HG03342 (cell line): ENCODE data around the gene LTBP1.

Experiments
- ATAC-seq: cut with Tn5 transposase; IDR thresholded peaks from one replicate; pipeline ENCODE4 v1.9.1; 2021; ENCODE audit warnings: mild to moderate bottlenecking, moderate library complexity; ENCODE audit not compliant: unreplicated experiment

LTBP1 gene

DNA sequence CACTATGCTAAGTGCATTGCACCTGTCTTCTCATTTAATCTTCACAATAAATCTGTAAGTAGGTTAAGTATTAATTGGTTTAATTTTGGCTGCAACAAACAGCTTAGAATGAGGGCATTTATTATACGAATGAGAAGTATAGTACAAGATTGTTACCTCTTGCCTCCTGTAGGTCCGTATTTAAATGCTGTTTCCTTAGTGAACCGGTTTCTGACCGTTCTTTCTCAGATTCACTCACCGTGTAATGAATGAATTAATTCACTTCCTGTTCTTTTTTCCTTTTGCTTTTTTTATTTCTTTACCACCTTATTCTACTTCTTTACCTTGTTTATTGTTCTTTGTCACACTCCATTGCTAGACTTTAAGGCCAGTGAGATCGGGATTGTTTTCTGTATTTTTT lies 375.9 kb downstream of the LTBP1 start:
- no peak for ATAC-seq

DNA sequence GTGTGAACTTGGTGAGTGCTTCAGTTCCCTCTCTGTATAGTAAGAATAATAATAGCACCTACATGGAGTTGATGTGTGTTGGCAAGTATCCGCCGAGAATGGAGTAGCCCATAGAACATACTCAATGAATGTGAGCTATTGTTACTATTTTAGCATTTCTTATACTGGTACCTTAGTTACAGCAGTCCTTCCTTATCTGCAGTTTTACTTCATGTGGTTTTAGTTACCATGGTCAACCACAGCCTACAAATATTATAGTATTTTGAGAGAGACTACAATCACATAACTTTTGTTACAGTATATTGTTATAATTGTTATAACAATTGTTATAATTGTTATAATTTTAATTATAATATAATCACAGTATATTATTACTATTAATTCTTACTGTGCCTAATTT lies 377.2 kb downstream of the LTBP1 start:
- no peak for ATAC-seq

DNA sequence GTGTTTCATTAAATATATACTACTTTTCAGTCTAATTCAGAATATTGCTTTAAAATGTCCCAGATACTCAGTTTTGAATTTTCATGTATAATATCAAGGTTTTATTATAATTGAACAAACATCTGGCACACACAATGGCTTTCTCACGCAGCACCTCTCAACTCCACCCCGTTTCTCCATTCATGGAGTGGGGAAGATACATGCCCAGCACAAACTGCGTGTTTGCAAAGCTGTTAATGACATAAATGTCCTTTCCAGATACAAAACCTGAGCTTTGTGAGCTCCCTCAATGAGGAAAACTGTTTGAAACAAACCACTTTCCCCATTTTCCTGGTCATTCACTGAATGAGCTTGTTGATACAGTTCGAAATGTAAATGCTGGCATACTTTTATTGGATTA lies 379.3 kb downstream of the LTBP1 start:
- ATAC-seq, result no peak

DNA sequence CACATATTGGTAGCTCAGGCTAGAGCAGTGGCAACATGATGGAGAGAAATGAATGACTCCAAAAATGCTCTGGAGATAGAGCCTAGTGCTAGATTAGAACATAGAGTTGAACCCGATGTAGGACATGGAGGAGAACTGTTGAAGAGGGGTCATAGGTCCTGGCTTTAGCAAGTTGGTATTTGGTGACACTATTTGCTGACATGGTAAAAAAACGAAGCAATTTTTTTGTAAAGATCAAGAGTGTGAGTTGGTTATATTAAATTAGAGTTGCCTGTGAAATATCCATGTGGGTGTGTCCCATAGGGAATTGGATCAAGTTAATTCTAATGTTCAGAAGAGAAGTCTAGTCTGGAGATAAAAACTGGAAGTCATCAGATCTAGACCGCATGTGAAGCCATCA lies 386.7 kb downstream of the LTBP1 start:
- no peak for ATAC-seq

DNA sequence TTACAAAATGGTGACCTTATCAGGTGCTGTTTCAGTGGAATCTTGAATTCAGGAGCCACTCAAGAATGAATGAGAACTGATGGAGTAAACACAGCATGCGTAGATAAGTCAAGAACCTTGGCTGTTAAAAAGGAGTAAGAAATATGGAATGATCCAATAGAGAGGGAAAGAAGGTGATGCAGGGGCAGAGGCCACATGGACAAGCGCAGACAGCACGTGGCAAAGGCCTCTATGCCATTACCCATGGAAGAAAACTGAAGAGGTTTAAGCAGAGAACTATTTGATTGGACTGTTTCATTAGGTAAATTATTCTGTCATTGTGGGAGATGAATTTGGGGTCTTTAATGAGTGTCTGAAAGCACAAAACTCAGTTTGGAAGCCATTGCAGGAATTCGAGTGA lies 387.3 kb downstream of the LTBP1 start:
- ATAC-seq, result no peak

DNA sequence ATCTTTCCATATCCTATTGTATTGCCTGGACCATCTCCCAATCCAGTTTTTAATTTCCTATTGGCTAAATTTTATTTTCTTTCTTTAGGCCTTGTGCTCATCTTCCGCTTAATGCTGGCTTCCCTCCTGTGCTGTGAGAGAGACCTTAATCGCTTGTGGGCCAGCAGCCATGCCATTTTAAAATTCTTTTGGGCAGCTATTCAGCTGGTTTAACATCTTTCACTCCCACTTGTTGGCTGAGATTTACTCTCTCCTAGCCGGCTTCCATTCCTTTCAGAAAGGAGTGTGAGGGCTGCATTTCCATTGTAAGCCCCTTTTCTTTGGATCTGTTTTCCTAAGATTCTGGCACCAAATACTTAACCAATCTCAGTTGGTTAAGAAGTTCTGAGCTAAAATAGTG lies 388.8 kb downstream of the LTBP1 start:
- ATAC-seq, result no peak

DNA sequence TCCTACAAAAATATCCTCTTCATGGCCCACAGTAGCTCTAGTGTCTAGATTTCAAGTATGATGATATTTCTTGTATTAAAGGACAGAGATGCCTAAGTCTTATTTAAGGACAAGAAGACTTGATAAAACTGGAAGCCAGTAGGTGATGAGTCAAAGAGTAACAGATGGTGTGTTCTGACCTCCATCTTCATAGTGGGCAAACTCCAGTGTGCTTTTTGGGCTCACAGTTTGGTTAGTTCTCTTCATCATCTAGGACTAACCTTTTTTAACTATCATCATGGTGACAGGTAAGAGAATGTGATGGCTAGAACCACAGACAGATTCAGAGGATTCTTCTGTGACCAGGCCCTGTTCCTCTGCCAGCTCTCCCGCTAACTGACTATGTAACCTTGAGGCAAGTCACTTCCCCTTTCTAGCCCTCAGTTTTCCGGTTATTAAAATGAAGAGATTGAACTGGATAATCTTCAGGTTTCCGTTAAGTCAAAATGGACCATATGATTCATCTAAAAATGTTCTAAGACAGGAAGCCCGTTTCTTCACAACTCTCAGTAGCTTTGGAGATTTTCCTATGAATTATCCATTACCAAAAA lies 389.4 kb downstream of the LTBP1 start:
- no peak for ATAC-seq

DNA sequence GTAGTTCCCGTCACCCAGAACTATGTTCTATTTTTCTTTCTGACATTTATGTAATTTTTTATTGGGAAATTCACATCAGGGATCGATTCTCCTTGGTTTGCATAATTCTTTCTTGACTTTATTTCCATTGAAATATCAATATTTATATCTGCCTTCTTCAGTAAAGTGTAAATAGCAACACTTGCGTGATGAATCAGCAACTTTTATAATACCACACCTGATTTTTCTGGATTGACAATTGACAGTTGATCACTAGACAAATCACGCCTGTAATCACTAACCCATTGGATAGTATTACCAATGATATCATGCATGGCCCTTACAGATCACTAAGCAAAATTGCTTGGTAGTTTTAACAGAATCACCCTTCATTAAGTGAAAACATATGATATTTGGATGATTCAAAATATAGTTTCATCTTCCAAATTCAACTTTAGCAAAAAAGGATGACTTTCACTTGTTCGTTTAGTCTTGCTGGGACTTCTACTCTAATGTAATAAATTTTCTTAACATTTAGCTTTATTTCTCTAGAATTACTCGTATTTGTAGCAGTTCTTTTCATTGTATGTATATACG lies 390.7 kb downstream of the LTBP1 start:
- ATAC-seq, result no peak

DNA sequence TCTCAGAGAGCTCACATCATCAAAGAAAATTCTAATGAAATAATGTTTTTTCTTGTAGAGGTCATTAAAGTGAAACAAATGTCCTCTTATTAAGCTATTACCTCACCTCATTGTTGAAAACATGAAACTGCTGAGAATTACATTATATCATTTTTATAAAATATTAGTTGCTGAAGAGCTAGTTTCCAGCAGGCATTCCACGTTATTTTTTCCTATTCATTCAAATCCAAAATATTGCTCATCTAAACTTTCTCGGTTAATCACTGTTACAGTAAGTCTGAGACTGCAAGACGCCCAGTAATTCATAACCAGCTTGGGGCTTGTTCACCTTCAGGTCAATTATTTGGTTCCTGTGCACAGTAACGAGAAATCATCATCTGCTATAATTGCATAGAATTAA lies 391.2 kb downstream of the LTBP1 start:
- no peak for ATAC-seq

DNA sequence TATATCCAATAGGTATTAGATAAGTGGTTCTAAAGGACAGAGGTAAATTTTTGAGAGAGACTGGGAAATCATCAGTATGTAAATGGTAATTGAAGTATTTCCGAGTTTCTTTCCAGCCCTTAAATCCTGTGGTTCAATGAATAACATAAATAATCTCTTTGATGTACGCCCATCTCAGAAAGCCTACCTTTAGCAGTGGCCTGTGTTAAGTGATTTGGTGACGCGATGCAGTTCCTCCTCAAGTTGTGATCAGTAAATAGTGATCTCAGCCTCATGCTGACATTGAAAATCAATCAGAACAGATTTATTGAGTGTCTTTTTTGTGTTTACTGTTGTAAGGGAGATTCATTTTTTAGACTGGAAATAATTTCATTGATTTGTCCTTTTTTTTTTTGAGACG lies 392.5 kb downstream of the LTBP1 start:
- ATAC-seq, result no peak

DNA sequence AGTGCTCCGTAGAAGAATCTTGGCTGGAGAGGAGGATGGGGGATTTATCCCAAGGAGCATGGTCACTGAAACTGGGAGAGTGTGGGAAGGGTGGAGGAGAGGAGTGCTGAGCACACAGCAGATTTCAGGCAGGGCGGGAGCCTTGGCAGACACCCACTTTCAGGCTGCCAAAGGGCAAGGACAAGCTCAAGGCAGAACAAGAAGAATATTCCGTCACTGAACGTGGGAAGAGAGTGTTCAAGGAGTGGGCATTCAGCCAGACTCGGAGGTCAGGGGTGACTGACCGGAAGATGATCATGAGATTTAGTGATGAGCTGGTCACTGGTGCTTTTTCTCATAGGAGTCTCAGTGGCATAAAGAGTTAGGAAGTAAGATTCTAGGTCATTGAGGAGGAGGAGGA lies 393.5 kb downstream of the LTBP1 start:
- no peak for ATAC-seq

DNA sequence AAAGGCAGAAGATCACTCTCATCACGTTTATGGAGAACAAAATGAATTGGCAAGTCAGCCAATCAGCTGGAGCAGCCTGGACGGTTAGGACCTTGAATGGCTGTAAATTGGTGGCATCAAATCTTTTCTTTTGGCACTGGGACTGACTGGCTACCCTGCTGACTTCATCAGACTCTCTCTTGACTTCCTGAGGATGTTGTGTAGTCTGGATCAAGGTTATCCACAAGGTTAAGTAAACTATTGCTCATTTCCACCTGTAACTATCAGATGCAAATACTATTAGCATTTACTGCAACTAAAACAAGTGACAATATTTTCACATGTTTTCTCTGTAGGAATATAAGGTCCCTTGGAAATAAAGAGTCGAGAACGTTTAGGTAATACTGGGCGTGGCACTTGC lies 395.4 kb downstream of the LTBP1 start:
- ATAC-seq, result no peak

DNA sequence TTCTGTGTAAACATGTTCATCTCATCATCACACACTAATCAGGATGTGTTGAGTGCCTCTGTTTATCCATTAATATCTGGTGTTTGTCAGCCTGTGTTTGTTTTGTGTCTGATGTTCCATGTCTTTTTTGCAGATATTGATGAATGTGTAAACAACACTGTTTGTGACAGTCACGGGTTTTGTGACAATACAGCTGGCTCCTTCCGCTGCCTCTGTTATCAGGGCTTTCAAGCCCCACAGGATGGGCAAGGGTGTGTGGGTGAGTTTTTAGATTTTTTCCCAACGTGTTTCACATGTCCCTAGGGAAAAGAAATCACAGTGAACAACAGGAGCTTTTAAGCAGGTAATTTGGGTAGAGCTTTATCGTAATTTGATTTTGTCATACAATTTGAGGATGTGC lies 396.0 kb downstream of the LTBP1 start:
- ATAC-seq, result no peak

DNA sequence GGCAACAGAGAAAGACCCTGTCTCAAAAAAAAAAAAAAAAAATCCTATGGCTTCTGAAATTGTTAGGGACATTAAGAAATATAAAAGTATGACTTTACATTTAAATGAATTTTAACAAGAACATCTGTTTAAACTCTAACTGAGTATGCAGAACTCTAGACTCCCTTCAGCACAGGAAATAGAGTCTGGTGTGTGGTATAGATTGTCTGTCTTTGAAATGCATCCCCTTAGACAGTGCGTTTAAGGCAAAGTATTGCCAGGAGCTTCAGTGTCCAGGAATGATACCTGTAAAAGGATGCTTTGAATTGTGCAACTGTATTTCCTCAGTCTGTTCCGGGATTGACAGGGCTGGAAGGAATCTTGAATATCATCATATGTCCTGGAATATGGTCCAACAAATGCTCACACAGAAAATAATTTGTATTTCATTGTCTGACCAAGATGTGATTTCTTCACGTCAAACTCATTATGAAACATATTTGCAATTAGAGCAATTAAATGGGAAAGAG lies 396.7 kb downstream of the LTBP1 start:
- ATAC-seq, result no peak

DNA sequence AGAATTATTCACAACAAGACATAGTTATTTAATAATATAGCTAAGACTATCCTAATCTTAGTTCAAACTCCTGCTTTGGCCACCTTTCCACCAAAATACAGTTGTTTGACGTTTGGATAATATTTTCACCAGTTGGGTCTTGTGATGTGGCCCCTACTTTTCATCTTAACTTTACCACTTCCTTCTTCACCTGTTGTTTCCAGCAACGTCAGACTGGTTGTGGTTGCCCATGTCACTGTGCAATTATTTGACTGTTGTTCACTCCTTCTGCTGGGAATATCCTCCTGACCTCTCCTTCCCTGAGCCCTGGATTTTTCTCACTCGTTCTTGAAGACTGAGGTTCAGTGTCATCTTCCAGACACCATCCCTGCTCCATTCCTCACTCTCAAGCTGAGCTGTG lies 397.5 kb downstream of the LTBP1 start:
- ATAC-seq, result no peak

DNA sequence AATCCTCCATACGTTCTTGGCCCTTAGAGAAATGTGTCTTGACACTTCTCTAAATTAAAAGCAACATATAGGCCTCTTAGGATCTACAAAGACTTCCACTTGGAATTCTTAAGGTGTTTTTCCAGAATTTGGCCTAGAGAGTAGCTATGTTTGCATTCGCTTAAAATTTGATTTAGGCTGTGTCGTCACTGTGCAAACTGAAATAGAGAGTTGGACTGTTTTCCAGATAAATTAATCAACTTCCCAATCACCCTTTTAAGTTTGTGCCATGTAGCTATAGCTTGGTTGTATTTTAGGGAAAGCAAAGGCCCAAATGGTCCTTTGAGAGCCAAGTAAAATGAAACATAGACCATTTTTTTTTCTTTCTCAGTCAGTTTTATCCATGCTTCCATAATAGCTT lies 401.1 kb downstream of the LTBP1 start:
- no peak for ATAC-seq

DNA sequence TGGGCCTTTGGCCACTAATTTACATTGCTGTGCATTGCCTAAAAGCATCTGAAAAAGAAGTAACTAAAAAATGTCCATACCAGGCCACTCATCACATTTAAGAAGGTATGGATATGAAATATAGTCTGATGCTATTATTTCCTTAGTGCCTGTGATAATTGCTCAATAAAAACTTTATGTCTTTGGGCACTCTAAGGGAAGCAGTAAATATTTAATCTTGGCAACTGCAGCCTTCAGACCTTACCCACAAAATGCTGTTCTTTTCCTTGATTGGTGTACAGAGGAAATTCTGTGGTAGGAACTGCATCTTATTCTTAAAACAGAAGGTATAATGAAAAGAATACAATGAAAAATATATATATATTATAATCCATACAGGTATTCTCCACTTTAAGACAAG lies 403.9 kb downstream of the LTBP1 start:
- ATAC-seq, result no peak

DNA sequence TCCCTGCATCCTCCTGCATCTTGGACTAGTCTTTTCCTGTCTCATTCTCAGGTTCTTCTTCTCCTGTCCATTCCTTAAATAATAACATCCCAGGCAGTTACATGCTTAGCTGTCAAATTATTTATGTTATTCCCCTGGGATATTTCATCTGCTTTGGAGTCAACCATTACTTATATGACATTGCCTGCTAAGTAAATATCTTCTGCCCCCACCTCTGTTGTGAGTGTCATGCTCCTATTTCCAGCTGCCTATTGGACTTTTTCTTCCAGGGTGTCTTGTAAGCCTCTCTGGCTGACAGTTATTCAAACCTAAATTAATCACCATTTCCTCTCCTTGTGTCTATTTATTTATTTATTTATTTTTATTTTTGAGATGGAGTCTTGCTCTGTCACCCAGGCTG lies 405.0 kb downstream of the LTBP1 start:
- ATAC-seq, result no peak

DNA sequence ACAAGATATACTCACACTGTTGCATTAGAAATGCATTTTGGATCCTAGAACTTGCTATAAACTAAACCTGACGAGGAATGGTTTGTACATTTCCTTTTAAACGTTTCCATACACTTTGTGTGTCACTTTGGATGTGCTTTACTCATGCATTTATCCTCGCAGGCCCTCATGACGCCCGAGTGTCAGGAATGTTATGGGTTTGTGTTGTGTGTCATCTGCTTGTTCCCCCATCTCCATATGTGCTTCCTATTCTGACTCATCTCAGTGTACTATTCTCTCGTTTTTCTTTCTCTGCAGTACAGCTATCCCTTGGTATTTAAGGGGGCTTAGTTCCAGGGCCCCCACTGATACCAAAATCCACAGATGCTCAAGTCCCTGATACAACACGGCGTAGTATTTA lies 408.2 kb downstream of the LTBP1 start:
- ATAC-seq, result no peak

DNA sequence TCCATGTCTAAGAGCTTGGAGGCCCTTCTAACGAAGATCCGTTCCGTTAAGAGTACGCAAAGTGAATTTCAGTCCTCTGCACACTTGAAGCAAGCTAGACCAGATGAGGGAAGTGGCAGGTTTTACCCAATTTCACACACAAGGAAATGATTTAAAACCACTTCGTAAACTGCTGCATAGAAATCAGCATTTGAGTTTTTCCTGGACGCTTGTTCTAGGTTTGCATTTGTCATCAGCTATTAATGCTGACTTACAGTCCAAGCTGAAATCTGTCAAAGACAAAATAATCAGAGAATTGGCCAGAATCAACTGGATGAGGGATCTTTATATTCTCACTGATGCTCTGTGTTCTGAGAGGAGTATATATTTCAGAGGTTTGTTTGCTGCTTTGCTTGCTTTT lies 412.1 kb downstream of the LTBP1 start:
- ATAC-seq, result no peak

DNA sequence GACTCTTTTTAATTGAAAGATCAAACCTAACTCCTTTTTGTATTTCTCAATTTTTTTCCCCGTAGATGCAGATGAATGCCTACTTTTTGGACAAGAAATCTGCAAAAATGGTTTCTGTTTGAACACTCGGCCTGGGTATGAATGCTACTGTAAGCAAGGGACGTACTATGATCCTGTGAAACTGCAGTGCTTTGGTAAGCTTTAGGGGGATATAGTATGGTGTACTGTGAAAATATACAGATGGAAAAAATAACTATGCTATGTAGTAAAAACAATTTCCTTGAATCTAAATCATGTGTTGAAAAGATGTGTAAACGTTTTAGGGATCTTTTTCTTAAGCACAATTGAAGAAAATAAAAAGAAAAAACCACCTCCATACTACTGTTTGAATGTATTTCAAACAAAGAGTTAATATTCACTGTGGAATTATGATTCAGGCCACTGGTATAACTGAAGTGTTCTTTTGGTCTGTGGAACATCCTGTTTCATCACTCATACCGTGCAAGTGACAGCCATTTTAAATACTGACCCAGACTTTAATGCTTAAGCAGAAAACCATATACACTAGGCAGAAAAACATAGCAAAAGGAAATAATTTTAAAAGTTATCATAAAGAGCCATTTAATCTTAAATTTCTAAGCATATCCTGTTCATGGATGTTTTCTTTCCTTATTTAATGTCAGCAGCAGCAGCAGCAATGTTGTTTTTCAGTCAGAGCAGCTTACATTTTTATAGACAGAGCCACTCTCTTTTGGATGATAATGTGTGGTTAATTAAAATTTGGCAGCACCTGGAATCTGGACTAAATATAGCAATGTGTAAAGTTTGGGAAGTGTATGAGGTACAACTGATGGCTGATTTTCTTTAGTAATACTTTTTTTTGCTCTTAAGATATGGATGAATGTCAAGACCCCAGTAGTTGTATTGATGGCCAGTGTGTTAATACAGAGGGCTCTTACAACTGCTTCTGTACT lies 416.9 kb downstream of the LTBP1 start:
- ATAC-seq, result no peak
